Neural progenitor cell (in vitro differentiated cells): ENCODE measurements around the gene AP1M1. TPM values are rescaled to one million over a fixed set of nuclear protein-coding genes. Genes with fewer than 3 reads are reported as not detected.

Source experiments
- DNase-seq: peaks from one replicate; pipeline ENCODE4 v3.0.0-alpha.2; 2016; ENCODE audit warnings: low spot score
- H2AFZ ChIP-seq: fragments of 200-600 bp; sonication (generic); replicated peaks from 2 replicates; pipeline ENCODE4 v1.6.1; 2016; ENCODE audit warnings: antibody characterized with exemption
- H3F3A ChIP-seq: fragments of 200-600 bp; sonication (generic); 2 replicates; pipeline ENCODE4 v1.6.1; 2016; ENCODE audit warnings: antibody characterized with exemption, low read depth
- H3K27ac ChIP-seq: fragments of 200-600 bp; sonication (generic); 2 replicates; pipeline ENCODE4 v1.5.1; 2016; ENCODE audit warnings: mild to moderate bottlenecking
- H3K27me3 ChIP-seq: fragments of 200-600 bp; sonication (generic); 2 replicates; pipeline ENCODE4 v1.6.1; 2016; ENCODE audit warnings: mild to moderate bottlenecking, moderate library complexity
- H3K36me3 ChIP-seq: fragments of 200-600 bp; sonication (generic); 2 replicates; pipeline ENCODE4 v1.5.1; 2016
- H3K4me1 ChIP-seq: fragments of 200-600 bp; sonication (generic); 2 replicates; pipeline ENCODE4 v1.6.1; 2016; ENCODE audit warnings: mixed run types
- H3K4me2 ChIP-seq: fragments of 200-600 bp; sonication (generic); 2 replicates; pipeline ENCODE4 v1.6.1; 2016
- H3K4me3 ChIP-seq: fragments of 200-600 bp; sonication (generic); 2 replicates; pipeline ENCODE4 v1.5.1; 2016
- H3K79me2 ChIP-seq: fragments of 200-600 bp; sonication (generic); 2 replicates; pipeline ENCODE4 v1.6.1; 2016; ENCODE audit warnings: low read depth
- H3K9ac ChIP-seq: fragments of 200-600 bp; sonication (generic); 2 replicates; pipeline ENCODE4 v1.6.1; 2016
- H3K9me3 ChIP-seq: fragments of 200-600 bp; sonication (generic); 2 replicates; pipeline ENCODE4 v1.5.1; 2016; ENCODE audit warnings: low read depth
- H4K20me1 ChIP-seq: fragments of 200-600 bp; sonication (generic); 2 replicates; pipeline ENCODE4 v1.6.1; 2016; ENCODE audit warnings: low read depth
- H3K27ac Mint-ChIP-seq: 3 replicates; pipeline ENCODE4 v1.8.0; 2021; ENCODE audit warnings: mixed read lengths
- H3K27me3 Mint-ChIP-seq: 2 replicates; pipeline ENCODE4 v1.8.0; 2022; ENCODE audit warnings: low read depth, mild to moderate bottlenecking, inconsistent platforms, moderate library complexity, mixed read lengths; ENCODE audit not compliant: insufficient read depth
- H3K36me3 Mint-ChIP-seq: 3 replicates; pipeline ENCODE4 v1.8.0; 2021; ENCODE audit warnings: mixed read lengths
- H3K4me1 Mint-ChIP-seq: 3 replicates; pipeline ENCODE4 v1.8.0; 2021; ENCODE audit warnings: mixed read lengths
- H3K4me3 Mint-ChIP-seq: 3 replicates; pipeline ENCODE4 v1.8.0; 2021; ENCODE audit warnings: mild to moderate bottlenecking, moderate library complexity, mixed read lengths
- H3K9me3 Mint-ChIP-seq: 3 replicates; pipeline ENCODE4 v1.8.0; 2020; ENCODE audit warnings: mixed read lengths
- EZH2 ChIP-seq: fragments of 200-600 bp; sonication (generic); IDR thresholded peaks from 2 replicates; pipeline ENCODE4 v1.6.1; 2017; ENCODE audit warnings: antibody characterized with exemption, mild to moderate bottlenecking, moderate library complexity
- EZH2phosphoT487 ChIP-seq: fragments of 200-600 bp; sonication (generic); IDR thresholded peaks from 2 replicates; pipeline ENCODE4 v1.6.1; 2017; ENCODE audit warnings: antibody characterized with exemption
- total RNA-seq: library from RNA; depleted of rRNA; stranded (reverse); fragments of >200 nt; gene quantifications from 2 replicates; pipeline ENCODE4 v1.2.3, GENCODE V29; 2015; ENCODE audit warnings: low replicate concordance
- TF ChIP-seq, protein P1 (sequence below): fragments of 200-600 bp; sonication (generic); IDR thresholded peaks from 2 replicates; pipeline ENCODE4 v1.5.1; 2017; ENCODE audit warnings: antibody characterized with exemption, mild to moderate bottlenecking

The AP1M1 gene
- total RNA-seq, 1 donor from 2014 or later, result 26.5 TPM

DNA sequence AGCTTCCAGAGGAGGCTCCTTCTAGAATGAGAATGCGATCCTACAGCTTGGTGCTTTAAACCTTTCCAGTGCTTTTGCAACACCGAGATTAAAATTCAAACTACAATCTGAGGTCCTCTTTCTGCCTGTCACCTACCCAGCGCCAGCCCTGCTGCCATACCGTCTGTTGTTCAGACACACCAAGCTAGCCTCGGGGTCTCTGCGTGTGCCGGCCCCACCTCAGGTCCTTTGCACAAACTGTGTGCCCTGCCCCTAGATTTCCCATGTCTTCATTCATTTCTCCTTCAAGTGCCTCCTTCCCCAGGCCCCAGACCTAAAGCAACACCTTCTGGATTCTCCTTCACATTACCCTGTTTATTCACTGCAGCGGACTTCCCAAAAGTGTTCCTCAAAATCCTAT lies 43.2 kb upstream of the AP1M1 start:
- no peak overlapping the region for H3K27ac Mint-ChIP-seq
- no peaks in the 10 kb centered on the region for H3K9me3 Mint-ChIP-seq
- H3K36me3 Mint-ChIP-seq, result no peaks in the 10 kb centered on the region
- Histone ChIP-seq H2AFZ (no peak overlapping the region), H3K36me3 (no peaks in the 10 kb centered on the region), H3K4me3 (no peak overlapping the region), H3K79me2 (no peaks in the 10 kb centered on the region), H3K27me3 (no peaks in the 10 kb centered on the region), H3F3A (no peaks in the 10 kb centered on the region), H3K9me3 (no peaks in the 10 kb centered on the region), H3K27ac (no peak overlapping the region), H4K20me1 (no peaks in the 10 kb centered on the region), H3K4me2 (no peak overlapping the region), H3K4me1 (no peaks in the 10 kb centered on the region), H3K9ac (no peak overlapping the region)
- no peak for DNase-seq
- peaks cover 5% of the 10 kb centered on the region for H3K27me3 Mint-ChIP-seq
- H3K4me1 Mint-ChIP-seq, result no peaks in the 10 kb centered on the region
- H3K4me3 Mint-ChIP-seq, result no peak overlapping the region
- no peak for TF ChIP-seq EZH2
- TF ChIP-seq EZH2phosphoT487, result no peak
- TF ChIP-seq, protein P1, sequence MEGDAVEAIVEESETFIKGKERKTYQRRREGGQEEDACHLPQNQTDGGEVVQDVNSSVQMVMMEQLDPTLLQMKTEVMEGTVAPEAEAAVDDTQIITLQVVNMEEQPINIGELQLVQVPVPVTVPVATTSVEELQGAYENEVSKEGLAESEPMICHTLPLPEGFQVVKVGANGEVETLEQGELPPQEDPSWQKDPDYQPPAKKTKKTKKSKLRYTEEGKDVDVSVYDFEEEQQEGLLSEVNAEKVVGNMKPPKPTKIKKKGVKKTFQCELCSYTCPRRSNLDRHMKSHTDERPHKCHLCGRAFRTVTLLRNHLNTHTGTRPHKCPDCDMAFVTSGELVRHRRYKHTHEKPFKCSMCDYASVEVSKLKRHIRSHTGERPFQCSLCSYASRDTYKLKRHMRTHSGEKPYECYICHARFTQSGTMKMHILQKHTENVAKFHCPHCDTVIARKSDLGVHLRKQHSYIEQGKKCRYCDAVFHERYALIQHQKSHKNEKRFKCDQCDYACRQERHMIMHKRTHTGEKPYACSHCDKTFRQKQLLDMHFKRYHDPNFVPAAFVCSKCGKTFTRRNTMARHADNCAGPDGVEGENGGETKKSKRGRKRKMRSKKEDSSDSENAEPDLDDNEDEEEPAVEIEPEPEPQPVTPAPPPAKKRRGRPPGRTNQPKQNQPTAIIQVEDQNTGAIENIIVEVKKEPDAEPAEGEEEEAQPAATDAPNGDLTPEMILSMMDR, result no peak

DNA sequence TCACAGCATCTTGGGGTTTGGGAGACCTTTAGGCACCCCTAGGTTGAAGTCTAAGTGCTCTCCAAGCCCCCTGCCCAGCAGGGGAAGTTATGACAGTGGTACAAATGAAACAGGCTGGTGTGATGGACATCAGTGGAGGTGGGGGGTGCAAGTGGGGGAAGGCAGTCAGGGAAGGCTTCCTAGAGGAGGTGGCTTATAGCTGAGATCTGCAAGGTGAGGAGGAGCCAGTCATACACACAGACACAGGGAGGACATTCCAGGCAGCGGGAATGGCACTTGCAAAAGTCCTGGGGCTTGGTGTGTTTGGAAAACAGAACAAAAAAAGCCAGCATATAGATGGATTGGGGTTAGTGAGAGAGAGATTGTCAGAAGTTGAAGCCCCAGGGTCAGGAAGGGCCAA lies 42.6 kb upstream of the AP1M1 start:
- H3K4me1 Mint-ChIP-seq, result no peaks in the 10 kb centered on the region
- DNase-seq, result no peak
- Histone ChIP-seq H3K9me3 (no peaks in the 10 kb centered on the region), H3K79me2 (no peaks in the 10 kb centered on the region), H3K4me1 (no peaks in the 10 kb centered on the region), H3K27me3 (no peaks in the 10 kb centered on the region), H3K27ac (no peak overlapping the region), H3K4me2 (no peak overlapping the region), H2AFZ (no peak overlapping the region), H3F3A (no peaks in the 10 kb centered on the region), H3K9ac (no peak overlapping the region), H3K4me3 (no peak overlapping the region), H4K20me1 (no peaks in the 10 kb centered on the region), H3K36me3 (no peaks in the 10 kb centered on the region)
- no peak overlapping the region for H3K4me3 Mint-ChIP-seq
- H3K27me3 Mint-ChIP-seq, result peaks cover 5% of the 10 kb centered on the region
- no peaks in the 10 kb centered on the region for H3K36me3 Mint-ChIP-seq
- no peaks in the 10 kb centered on the region for H3K9me3 Mint-ChIP-seq
- H3K27ac Mint-ChIP-seq, result no peak overlapping the region
- TF ChIP-seq, protein P1, result no peak
- TF ChIP-seq EZH2phosphoT487 (no peak), EZH2 (no peak)

DNA sequence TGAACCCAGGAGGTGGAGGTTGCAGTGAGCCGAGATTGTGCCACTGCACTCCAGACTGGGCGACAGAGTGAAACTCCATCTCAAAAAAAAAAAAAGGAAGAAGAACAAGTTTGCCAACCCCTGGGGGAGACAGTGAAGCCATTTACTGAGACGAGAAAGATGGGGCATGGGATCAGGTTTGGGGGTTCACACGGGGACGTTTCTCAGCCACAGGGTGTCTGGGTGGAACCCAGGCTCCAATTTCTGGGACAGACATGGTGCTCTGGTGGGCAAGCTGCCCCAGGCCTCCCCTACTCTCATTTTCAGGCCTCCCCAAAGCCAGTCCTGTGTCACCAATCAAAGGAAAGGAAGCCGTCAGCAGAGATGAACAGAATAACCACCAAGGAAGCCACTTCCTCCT lies 40.8 kb upstream of the AP1M1 start:
- Histone ChIP-seq H3K4me3 (no peak overlapping the region), H3K27ac (no peak overlapping the region), H3F3A (no peaks in the 10 kb centered on the region), H4K20me1 (no peaks in the 10 kb centered on the region), H3K4me1 (no peaks in the 10 kb centered on the region), H3K4me2 (no peak overlapping the region), H3K9me3 (no peaks in the 10 kb centered on the region), H3K9ac (no peak overlapping the region), H3K79me2 (no peaks in the 10 kb centered on the region), H3K27me3 (no peaks in the 10 kb centered on the region), H3K36me3 (no peaks in the 10 kb centered on the region), H2AFZ (no peak overlapping the region)
- no peaks in the 10 kb centered on the region for H3K9me3 Mint-ChIP-seq
- H3K4me3 Mint-ChIP-seq, result no peak overlapping the region
- H3K36me3 Mint-ChIP-seq, result no peaks in the 10 kb centered on the region
- DNase-seq, result no peak
- H3K27me3 Mint-ChIP-seq, result peaks cover 5% of the 10 kb centered on the region
- H3K4me1 Mint-ChIP-seq, result no peaks in the 10 kb centered on the region
- no peak overlapping the region for H3K27ac Mint-ChIP-seq
- TF ChIP-seq EZH2 (no peak), EZH2phosphoT487 (no peak)
- TF ChIP-seq, protein P1, result no peak

DNA sequence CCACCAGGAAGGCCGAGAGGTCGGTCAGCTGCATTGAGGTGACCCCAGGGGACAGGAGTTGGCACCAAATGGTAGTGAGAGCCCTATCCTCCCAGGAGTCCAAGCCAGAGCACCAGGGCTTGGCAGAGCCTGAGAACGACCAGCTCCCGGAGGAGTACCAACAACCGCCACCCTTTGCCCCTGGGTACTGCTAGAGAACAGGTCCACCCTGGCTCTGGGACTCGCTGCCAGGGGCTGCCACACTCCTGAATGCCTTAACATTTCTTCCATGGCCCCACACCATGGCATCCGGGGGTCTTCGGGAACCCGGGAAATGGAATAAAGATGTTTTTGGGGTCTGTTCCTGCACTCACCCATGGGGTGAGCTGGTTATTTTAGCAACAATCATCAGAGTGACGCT lies 40.1 kb upstream of the AP1M1 start:
- H3K4me3 ChIP-seq, result no peak overlapping the region
- H4K20me1 ChIP-seq, result no peaks in the 10 kb centered on the region
- no peaks in the 10 kb centered on the region for H3K4me1 Mint-ChIP-seq

More for the DNA sequence above, 40.1 kb upstream of the AP1M1 start:
- Histone ChIP-seq H3K4me1 (no peaks in the 10 kb centered on the region), H2AFZ (no peak overlapping the region), H3K36me3 (no peaks in the 10 kb centered on the region), H3K27ac (no peak overlapping the region), H3K27me3 (no peaks in the 10 kb centered on the region), H3K9ac (no peak overlapping the region), H3F3A (no peaks in the 10 kb centered on the region), H3K9me3 (no peaks in the 10 kb centered on the region), H3K79me2 (no peaks in the 10 kb centered on the region), H3K4me2 (no peak overlapping the region)
- Mint-ChIP-seq H3K9me3 (no peaks in the 10 kb centered on the region), H3K36me3 (no peaks in the 10 kb centered on the region), H3K4me3 (no peak overlapping the region), H3K27ac (no peak overlapping the region), H3K27me3 (peaks cover 5% of the 10 kb centered on the region)
- TF ChIP-seq, protein P1, result no peak
- TF ChIP-seq EZH2, result no peak
- no peak for TF ChIP-seq EZH2phosphoT487
- DNase-seq, result no peak
